Endothelial cell of umbilical vein (primary cell): ENCODE data around the gene HCK. TPM values are rescaled to one million over a fixed set of nuclear protein-coding genes. Genes with fewer than 3 reads are reported as not detected.

Source experiments
- BruUV-seq: library from RNA; stranded (reverse); fragments of 400-500 nt; replicated peaks from 2 replicates; lab custom pipeline; 2021; lab: Mats Ljungman, UMichigan
- CTCF ChIA-PET: fragments of 300-600, 350-600 bp; sonication (Branson Sonifier 250); formaldehyde crosslinking; loops from one replicate; lab custom pipeline; 2021; ENCODE audit warnings: antibody characterized with exemption, inconsistent platforms; lab: Charles Lee
- POLR2A ChIA-PET: fragments of 300-600, 350-600 bp; sonication (Branson Sonifier 250); formaldehyde crosslinking; loops from one replicate; lab custom pipeline; 2021; ENCODE audit warnings: antibody characterized with exemption, inconsistent platforms; lab: Charles Lee
- DNase-seq: peaks from one replicate; pipeline ENCODE4 v3.0.0-alpha.2; 2011; ENCODE audit warnings: low read depth, low spot score
- FAIRE-seq: peaks from 2 replicates; lab custom pipeline; 2011; peaks lifted over from hg19 to GRCh38; lab: Jason Lieb, UNC
- H2AFZ ChIP-seq: 2 replicates; pipeline ENCODE4 v1.6.0; 2012; ENCODE audit warnings: low read depth, low read length, control low read depth, inconsistent platforms
- H3K27ac ChIP-seq: 2 replicates; pipeline ENCODE4 v1.5.1; 2011; ENCODE audit warnings: low read depth, mild to moderate bottlenecking, control low read depth, low read length, moderate library complexity; ENCODE audit not compliant: insufficient read depth
- H3K27me3 ChIP-seq, 2 experiments: 2 replicates each; pipeline versions ENCODE4 v1.6.0 to v1.6.1; 2011; ENCODE audit warnings: low read length in 2 of 2, mixed read lengths in 1 of 2; ENCODE audit not compliant: control insufficient read depth in 2 of 2, insufficient read depth in 2 of 2
- H3K36me3 ChIP-seq, 2 experiments: 2 replicates in 1 of 2; 3 replicates in 1 of 2; pipeline ENCODE4 v1.5.1; 2011; ENCODE audit warnings: low read length in 2 of 2, mild to moderate bottlenecking in 1 of 2, moderate library complexity in 1 of 2; ENCODE audit not compliant: control insufficient read depth in 2 of 2, insufficient read depth in 2 of 2; ENCODE audit errors: extremely low read depth in 1 of 2
- H3K4me1 ChIP-seq: 3 replicates; pipeline ENCODE4 v1.5.1; 2011; ENCODE audit warnings: mild to moderate bottlenecking, low read length; ENCODE audit not compliant: control insufficient read depth, insufficient read depth; ENCODE audit errors: extremely low read depth
- H3K4me2 ChIP-seq: 2 replicates; pipeline ENCODE4 v1.6.1; 2011; ENCODE audit warnings: low read length, control low read depth, mixed read lengths; ENCODE audit not compliant: insufficient read depth
- H3K4me3 ChIP-seq, 3 experiments: fragments of 200-600 bp in 1 of 3; sonication (generic), shearing (Covaris generic) in 1 of 3; replicated peaks in 1 of 3; 2 replicates each; pipeline ENCODE4 v1.5.1; 2011 to 2016; ENCODE audit warnings: control low read depth in 3 of 3, low read length in 3 of 3, mild to moderate bottlenecking in 2 of 3, inconsistent platforms in 1 of 3, low read depth in 1 of 3, moderate library complexity in 1 of 3; ENCODE audit not compliant: insufficient read depth in 1 of 3
- H3K79me2 ChIP-seq: 2 replicates; pipeline ENCODE4 v1.6.0; 2012; ENCODE audit warnings: low read length, inconsistent platforms; ENCODE audit not compliant: control insufficient read depth, insufficient read depth
- H3K9ac ChIP-seq: replicated peaks from 2 replicates; pipeline ENCODE3; 2011; ENCODE audit warnings: low read length, control low read depth; ENCODE audit not compliant: insufficient read depth; ENCODE audit errors: extremely low read depth
- H3K9me1 ChIP-seq: replicated peaks from 3 replicates; pipeline ENCODE4 v1.6.0; 2011; ENCODE audit warnings: mild to moderate bottlenecking, low read length; ENCODE audit not compliant: control insufficient read depth, insufficient read depth; ENCODE audit errors: extremely low read depth
- H3K9me3 ChIP-seq: replicated peaks from 2 replicates; pipeline ENCODE4 v1.5.1; 2012; ENCODE audit warnings: low read length, inconsistent platforms; ENCODE audit not compliant: control insufficient read depth, insufficient read depth
- H4K20me1 ChIP-seq: replicated peaks from 2 replicates; pipeline ENCODE3; 2011; ENCODE audit warnings: mild to moderate bottlenecking, low read length; ENCODE audit not compliant: control insufficient read depth, insufficient read depth; ENCODE audit errors: extremely low read depth
- EZH2 ChIP-seq: IDR thresholded peaks from 2 replicates; pipeline ENCODE4 v1.6.1; 2012; ENCODE audit warnings: borderline replicate concordance, low read depth, mild to moderate bottlenecking, moderate library complexity, low read length, inconsistent platforms; ENCODE audit not compliant: severe bottlenecking
- FOS ChIP-seq: IDR thresholded peaks from 2 replicates; pipeline ENCODE4 v1.6.1; 2011; ENCODE audit warnings: mild to moderate bottlenecking, low read length, moderate library complexity, borderline replicate concordance; ENCODE audit not compliant: insufficient read depth
- GATA2 ChIP-seq: IDR thresholded peaks from 2 replicates; pipeline ENCODE4 v1.7.0; 2011; ENCODE audit warnings: low read depth, mild to moderate bottlenecking, moderate library complexity, mixed read lengths, low read length; ENCODE audit not compliant: insufficient read length, insufficient read depth
- JUN ChIP-seq: IDR thresholded peaks from 2 replicates; pipeline ENCODE4 v1.6.1; 2011; ENCODE audit warnings: borderline replicate concordance, low read depth; ENCODE audit not compliant: insufficient read length, insufficient read depth
- MYC ChIP-seq: IDR thresholded peaks from one replicate; pipeline ENCODE4 v1.6.1; 2011; ENCODE audit warnings: mild to moderate bottlenecking, low read depth, low read length
- POLR2A ChIP-seq: IDR thresholded peaks from 2 replicates; pipeline ENCODE4 v1.6.1; 2012; ENCODE audit warnings: low read depth, mild to moderate bottlenecking, control low read depth, low read length
- POLR2AphosphoS5 ChIP-seq: IDR thresholded peaks from 2 replicates; pipeline ENCODE4 v1.6.1; 2012; ENCODE audit warnings: low read depth, mild to moderate bottlenecking, control low read depth, low read length, moderate library complexity; ENCODE audit not compliant: insufficient read depth
- dilution Hi-C: fragments of 300-500 bp; cut with MboI; formaldehyde crosslinking; loops from one replicate; pipeline ENCODE4 v1.15.0; 2019; ENCODE audit warnings: low sequenced_read_pairs; ENCODE audit not compliant: extremely low pct_ligation_motif_present
- intact Hi-C: fragments of 100-400 bp; cut with micrococcal nuclease; formaldehyde crosslinking; loops from one replicate; pipeline ENCODE4 v1.10.0; 2022
- polyA plus RNA-seq, 4 experiments: library from polyadenylated mRNA; depleted of rRNA in 3 of 4; stranded (reverse) in 3 of 4; unstranded in 1 of 4; fragments of >200 nt; gene quantifications; 2 replicates each; pipeline versions ENCODE4 v1.2.1 to v1.2.3, GENCODE V29; 2011 to 2012; ENCODE audit warnings: missing spikeins in 1 of 4
- total RNA-seq: library from RNA; stranded (reverse); gene quantifications from 2 replicates; pipeline ENCODE4 v1.2.3, GENCODE V29; 2021
- TF ChIP-seq, protein P1 (sequence below): IDR thresholded peaks from 2 replicates; pipeline ENCODE4 v1.6.1; 2011; ENCODE audit not compliant: insufficient read depth, insufficient read length
- TF ChIP-seq, protein P2 (sequence below), 2 donors: IDR thresholded peaks; 1 replicate in 1 of 2; 2 replicates in 1 of 2; pipeline ENCODE4 v1.5.1; 2011; ENCODE audit warnings: low read length in 2 of 2, mild to moderate bottlenecking in 2 of 2, moderate library complexity in 2 of 2, control low read depth in 1 of 2, inconsistent platforms in 1 of 2, low read depth in 1 of 2; ENCODE audit not compliant: insufficient read depth in 1 of 2; ENCODE audit errors: extremely low read depth in 1 of 2

Gene HCK
- total and polyA plus RNA-seq, 2 donors (not counting 3 experiments of a cell fraction or from before 2014, with no cell fraction given) = not detected

DNA sequence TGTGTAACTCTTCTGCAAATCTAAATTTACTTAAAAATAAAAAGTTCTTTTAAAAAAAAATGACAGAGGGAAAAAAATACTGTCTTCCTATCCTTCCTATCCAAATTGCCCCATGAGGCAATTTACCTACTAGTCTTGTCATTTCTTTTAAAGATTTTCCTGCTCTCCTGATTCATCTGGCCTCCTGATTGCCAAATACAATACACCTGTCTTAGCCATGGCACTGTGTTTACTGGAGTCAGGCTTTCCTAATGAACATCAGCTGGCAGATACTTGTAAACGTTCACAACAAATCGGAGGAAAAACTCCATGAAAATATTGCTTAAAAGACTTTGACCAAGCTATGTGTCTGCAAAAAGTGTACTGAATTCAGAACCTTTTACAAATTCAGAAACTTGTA lies 78.9 kb downstream of the HCK start:
- no peaks in the 10 kb centered on the region for H3K9me1 ChIP-seq
- H3K4me3 ChIP-seq = no peak overlapping the region
- no peak overlapping the region for H2AFZ ChIP-seq
- no peaks in the 10 kb centered on the region for H3K4me1 ChIP-seq
- no peak overlapping the region for H3K27ac ChIP-seq
- no peaks in the 10 kb centered on the region for H4K20me1 ChIP-seq
- no peaks in the 10 kb centered on the region for H3K27me3 ChIP-seq
- H3K79me2 ChIP-seq = peaks cover 40% of the 10 kb centered on the region
- no peak overlapping the region for H3K9ac ChIP-seq
- FAIRE-seq (no peak), DNase-seq (no peak)
- H3K36me3 ChIP-seq = peaks cover 0 to 9% of the 10 kb centered on the region in 2 experiments
- ChIA-PET POLR2A (no interaction called here), CTCF (no interaction called here)
- intact Hi-C loops = no loop called here
- H3K4me2 ChIP-seq = no peak overlapping the region
- H3K9me3 ChIP-seq = no peaks in the 10 kb centered on the region
- TF ChIP-seq, protein P1, sequence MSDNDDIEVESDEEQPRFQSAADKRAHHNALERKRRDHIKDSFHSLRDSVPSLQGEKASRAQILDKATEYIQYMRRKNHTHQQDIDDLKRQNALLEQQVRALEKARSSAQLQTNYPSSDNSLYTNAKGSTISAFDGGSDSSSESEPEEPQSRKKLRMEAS = no peak
- TF ChIP-seq, protein P2, sequence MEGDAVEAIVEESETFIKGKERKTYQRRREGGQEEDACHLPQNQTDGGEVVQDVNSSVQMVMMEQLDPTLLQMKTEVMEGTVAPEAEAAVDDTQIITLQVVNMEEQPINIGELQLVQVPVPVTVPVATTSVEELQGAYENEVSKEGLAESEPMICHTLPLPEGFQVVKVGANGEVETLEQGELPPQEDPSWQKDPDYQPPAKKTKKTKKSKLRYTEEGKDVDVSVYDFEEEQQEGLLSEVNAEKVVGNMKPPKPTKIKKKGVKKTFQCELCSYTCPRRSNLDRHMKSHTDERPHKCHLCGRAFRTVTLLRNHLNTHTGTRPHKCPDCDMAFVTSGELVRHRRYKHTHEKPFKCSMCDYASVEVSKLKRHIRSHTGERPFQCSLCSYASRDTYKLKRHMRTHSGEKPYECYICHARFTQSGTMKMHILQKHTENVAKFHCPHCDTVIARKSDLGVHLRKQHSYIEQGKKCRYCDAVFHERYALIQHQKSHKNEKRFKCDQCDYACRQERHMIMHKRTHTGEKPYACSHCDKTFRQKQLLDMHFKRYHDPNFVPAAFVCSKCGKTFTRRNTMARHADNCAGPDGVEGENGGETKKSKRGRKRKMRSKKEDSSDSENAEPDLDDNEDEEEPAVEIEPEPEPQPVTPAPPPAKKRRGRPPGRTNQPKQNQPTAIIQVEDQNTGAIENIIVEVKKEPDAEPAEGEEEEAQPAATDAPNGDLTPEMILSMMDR (IDR thresholded peaks at IDR 0.05; ENCODE audit: extremely low read depth in 1 of 2, insufficient read depth in 1 of 2, low read depth in 1 of 2, low read length in 2 of 2) = no peak
- TF ChIP-seq JUN = no peak
- no TSS peak for BruUV-seq
- dilution Hi-C loops = no loop called here

DNA sequence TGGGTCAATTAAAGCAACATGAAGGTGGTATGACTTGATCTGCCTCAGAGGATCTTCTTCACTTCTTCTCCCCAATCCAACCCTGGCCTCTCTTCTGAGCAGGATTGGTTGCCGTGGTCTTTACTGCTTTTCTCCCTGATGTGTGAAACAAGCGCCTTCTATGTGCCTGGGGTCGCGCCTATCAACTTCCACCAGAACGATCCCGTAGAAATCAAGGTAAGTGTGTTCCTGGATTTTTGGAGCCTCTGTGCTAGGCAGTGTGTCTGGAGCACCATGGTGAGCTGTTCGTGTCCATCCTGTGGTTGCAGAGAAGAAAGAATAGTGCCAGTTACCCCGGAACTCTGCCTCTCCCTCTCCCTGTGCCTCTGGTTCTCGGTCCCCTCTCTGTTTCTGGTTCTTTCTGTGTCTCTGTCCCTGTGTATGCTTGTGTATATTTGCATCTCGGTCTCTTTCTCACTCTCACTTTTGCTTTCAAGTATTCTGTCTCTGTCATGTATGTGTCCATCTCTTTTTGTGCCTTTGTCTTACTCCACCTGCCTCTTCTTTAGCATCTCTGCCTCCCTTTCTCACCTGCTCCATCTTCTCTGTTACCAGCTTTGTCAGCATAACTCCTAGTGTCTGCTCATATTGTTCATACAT lies 81.0 kb downstream of the HCK start:
- POLR2A ChIA-PET = interaction anchor here (0.6 kb wide), 1 partner anchor 15 kb away, joined by 4 read pairs; no protein-coding TSS in a partner anchor

More for the DNA sequence above, 81.0 kb downstream of the HCK start:
- peaks cover 5 to 23% of the 10 kb centered on the region in 2 experiments for H3K36me3 ChIP-seq
- no peak overlapping the region for H3K4me2 ChIP-seq
- no TSS peak for BruUV-seq
- FAIRE-seq (no peak), DNase-seq (no peak)
- H3K27ac ChIP-seq = no peak overlapping the region
- peaks cover 28% of the 10 kb centered on the region for H3K79me2 ChIP-seq
- no peaks in the 10 kb centered on the region for H3K9me3 ChIP-seq
- H2AFZ ChIP-seq = no peak overlapping the region
- H4K20me1 ChIP-seq = no peaks in the 10 kb centered on the region
- CTCF ChIA-PET = no interaction called here
- dilution Hi-C loops = no loop called here
- TF ChIP-seq, protein P1 = no peak
- TF ChIP-seq, protein P2 (IDR thresholded peaks at IDR 0.05; ENCODE audit: extremely low read depth in 1 of 2, insufficient read depth in 1 of 2, low read depth in 1 of 2, low read length in 2 of 2) = no peak
- TF ChIP-seq EZH2 = no peak
- TF ChIP-seq GATA2 = no peak
- no peak for TF ChIP-seq POLR2A
- TF ChIP-seq JUN = no peak
- TF ChIP-seq MYC = no peak
- TF ChIP-seq POLR2AphosphoS5 = no peak
- no peak for TF ChIP-seq FOS
- no peak overlapping the region for H3K4me3 ChIP-seq
- no peak overlapping the region for H3K9ac ChIP-seq
- H3K9me1 ChIP-seq = no peaks in the 10 kb centered on the region
- no peaks in the 10 kb centered on the region for H3K4me1 ChIP-seq
- H3K27me3 ChIP-seq = no peaks in the 10 kb centered on the region
- intact Hi-C loops = no loop called here
